DMS53 (cell line): ENCODE data around the gene CTSZ.

Source experiments
- DNase-seq: peaks from one replicate; lab custom pipeline; 2025; lab: John Stamatoyannopoulos, UW

The CTSZ gene

GRCh38 chr20:59031564-59032022 is 24.5 kb upstream of the CTSZ start:
- DNase-seq = peak; percentile 57

DNA sequence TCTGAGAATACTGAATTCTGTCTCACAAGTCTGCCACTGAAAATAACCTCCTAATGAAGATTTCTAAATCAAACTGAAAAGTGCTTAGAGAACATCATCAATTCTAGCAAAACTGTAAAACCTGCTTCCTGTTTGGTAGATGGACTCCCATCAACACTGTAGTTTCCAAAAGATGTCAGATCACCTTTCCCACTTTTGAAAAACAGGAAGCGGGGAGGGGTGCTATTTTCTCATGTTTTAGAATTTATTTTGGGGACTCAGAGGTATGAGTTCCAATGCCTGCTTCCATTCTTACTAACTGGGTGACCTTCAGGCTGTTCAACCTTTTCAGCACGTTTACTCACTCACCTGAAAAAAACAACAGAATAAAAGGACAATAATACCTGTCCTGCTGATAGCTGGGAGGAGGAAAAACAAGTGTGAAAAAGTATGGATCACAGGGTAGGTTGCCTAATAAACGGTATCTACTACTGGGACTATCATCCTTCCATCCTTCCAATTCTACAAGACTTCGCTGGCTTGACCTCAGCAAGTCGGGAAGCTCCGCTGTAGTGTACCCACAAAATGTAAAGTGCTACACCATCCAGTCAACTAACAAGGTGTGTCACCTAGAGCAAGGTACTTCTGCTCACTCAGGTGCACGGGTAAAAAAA is 24.0 kb upstream of the CTSZ start:
- DNase-seq = no peak

- no peak for DNase-seq
Measured at GRCh38 chr20:59028812-59029211, 21.8 kb upstream of the CTSZ start.

DNA sequence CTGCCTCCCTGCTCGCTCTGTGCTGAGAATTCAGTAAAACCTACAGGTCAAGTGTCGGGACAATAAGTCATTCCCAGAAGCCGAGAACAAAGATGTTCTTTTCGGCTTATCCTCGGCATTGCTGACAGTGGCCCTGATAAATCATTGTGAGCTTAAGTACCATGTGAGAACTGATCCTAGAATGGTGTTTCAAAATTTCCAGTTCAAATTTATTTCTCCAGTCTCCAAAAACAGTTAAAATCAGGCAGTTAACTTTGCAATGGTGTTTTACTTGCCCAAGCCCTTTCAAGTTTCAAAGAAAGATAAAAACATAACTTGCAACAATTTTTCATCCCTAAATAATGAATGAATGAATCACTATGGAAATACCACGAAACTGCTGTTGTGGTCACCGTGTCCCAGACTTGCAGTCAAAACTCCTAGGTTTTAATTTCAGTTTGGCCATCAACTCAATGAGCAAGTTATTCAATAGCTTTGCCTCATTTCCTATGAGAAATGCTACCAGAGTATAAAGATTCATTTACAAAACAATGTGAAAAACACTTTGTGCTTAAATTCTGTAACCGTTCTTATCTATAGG is 20.8 kb upstream of the CTSZ start:
- no peak for DNase-seq

GRCh38 chr20:59026904-59027740 is 20.1 kb upstream of the CTSZ start:
- DNase-seq = no peak

DNA sequence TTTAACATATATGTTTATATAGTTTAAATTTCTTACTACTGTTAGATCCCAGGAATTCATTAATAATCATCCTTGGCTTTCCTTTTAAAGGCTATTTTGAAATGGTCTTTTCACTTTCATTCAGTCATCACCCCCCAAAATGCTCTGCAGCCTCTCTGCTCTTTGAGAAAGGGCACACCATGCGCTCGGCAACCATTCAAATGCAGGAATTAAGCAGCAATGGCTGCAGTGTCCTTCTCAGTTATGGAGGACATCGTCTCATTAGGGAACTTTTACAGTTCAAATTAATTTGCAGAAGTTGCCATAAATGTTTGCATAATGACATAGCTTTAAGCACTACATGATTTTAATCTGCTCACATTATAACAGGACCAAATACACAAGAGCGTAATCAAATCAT is 18.5 kb upstream of the CTSZ start:
- DNase-seq = no peak

GRCh38 chr20:59025086-59025485 is 18.0 kb upstream of the CTSZ start:
- no peak for DNase-seq

GRCh38 chr20:59024111-59024530 is 17.1 kb upstream of the CTSZ start:
- DNase-seq = no peak

GRCh38 chr20:59023616-59024015 is 16.6 kb upstream of the CTSZ start:
- DNase-seq = no peak

DNA sequence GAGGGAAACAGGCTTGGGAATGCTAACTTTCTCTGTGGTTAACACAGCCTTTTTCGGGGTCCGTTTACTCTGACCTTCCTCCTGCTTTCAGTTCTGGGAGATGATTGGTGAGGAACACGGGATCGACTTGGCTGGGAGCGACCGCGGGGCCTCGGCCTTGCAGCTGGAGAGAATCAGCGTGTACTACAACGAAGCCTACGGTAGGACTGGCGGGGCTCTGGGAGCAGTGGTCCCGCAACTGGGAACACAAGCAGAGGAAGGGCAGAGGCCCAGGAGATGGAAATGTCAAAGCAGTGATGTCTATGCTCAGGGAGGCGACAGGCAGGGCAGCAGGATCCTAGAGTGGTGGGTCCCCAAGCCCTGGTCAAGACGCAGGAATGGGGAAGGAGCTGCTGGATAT is 15.7 kb upstream of the CTSZ start:
- no peak for DNase-seq

DNA sequence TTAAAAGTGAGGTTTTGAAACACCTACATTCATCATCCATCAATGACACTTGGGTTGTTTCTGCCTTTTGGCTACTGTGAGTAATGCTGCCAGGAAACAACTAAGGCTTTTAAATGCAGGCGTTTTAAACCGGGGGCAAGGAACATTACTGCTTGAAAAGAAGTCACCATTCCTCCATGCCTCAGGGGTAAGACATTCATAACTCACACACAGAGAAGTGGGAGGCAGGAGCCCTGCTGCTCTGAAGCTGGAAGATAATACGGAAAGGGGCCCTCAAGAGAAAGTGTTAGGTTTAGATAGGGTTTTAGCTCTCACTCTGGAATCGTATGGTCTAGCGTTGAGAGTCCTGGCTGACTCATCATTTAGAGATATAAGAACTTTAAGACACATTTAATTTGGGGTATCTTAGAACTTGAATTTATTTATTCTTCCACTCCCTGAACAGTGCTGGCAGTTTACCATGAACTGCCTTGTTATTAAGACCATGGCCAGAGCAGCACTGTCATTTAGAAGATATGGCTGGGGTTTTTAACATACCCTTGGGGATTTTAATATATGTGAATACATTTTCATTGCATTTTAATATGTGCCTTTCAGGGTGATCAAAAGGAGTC is 14.0 kb upstream of the CTSZ start:
- DNase-seq = no peak

- DNase-seq = no peak
Measured at GRCh38 chr20:59019217-59019616, 12.2 kb upstream of the CTSZ start, which contains the start of gene TUBB1. TUBB1 (plus strand) TSS chr20:59019429; CDS start chr20:59019523, 94 bp downstream.

DNA sequence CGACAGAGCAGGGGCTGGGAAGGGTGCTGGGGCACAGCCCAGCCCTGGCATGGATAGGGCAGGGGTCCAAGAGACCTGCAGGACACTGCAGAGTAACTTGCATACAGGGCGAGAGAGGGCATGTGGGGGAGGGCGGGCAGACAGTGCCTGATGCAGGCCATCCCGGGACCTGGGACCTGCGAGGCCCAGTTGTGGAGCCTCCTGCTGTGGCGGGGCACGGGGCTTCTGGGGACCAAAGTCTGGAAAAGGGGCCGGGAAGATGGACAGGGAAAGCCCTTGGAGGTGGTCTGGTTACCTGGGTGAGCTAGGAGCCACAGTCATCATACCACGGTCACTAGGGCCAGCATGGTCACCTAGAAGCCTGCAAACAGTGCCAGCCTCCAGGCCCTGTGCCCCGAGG is 11.8 kb upstream of the CTSZ start:
- DNase-seq = no peak

GRCh38 chr20:59017493-59018231 is 10.6 kb upstream of the CTSZ start:
- no peak for DNase-seq

DNA sequence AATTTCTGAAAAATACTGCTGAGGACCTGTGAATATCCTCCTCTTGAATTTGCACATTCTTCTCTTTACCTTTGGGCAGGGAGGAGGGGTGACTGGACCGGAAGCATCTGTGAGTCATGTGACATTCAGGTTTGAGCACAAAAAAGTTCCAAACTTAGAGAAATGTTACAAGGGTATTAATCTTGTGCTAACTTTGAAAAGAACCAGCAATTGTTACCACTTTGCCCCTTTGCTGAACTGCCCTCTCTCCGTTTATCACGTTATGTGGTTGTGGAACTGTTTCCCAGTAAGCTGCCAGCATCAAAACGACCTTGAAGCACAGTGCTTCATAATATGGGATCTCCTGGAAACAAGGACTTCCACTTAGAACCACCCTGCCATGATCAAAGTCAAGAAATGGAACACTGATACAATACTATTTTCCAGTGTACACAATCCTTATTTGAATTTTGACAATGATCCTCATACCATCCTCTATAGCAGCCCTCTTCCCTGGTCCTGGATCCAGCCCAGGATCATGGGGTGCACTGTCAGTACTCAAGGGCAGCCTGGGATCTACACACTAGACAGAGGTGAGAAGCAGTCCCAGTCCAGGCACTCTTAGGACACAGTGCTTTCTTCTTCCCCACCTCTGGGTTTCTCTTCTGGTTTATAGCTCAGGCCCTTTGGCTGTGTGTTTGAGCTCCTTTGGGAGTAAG is 9.9 kb upstream of the CTSZ start:
- no peak for DNase-seq

GRCh38 chr20:59015812-59016711 is 9.0 kb upstream of the CTSZ start:
- peak; percentile 53 for DNase-seq

DNA sequence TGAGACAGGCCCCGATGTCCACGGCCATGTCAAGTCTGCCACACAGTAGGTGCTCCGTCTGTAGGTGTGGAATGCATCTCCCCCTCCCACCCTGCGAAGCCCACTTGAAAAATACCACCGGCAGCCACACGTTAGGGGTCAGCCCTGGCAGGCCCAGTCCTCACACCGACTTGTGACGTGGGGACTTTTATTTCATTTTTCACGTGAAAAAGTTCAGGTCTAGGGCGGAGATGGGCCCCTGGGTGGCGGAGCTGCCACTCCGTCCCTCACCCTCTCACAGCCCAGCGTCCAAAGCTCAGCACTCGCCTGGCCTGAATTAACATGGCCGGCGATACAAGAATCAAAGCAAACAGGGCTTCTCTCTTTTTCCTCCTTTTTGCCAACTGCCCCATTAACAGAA is 8.4 kb upstream of the CTSZ start:
- no peak for DNase-seq

DNA sequence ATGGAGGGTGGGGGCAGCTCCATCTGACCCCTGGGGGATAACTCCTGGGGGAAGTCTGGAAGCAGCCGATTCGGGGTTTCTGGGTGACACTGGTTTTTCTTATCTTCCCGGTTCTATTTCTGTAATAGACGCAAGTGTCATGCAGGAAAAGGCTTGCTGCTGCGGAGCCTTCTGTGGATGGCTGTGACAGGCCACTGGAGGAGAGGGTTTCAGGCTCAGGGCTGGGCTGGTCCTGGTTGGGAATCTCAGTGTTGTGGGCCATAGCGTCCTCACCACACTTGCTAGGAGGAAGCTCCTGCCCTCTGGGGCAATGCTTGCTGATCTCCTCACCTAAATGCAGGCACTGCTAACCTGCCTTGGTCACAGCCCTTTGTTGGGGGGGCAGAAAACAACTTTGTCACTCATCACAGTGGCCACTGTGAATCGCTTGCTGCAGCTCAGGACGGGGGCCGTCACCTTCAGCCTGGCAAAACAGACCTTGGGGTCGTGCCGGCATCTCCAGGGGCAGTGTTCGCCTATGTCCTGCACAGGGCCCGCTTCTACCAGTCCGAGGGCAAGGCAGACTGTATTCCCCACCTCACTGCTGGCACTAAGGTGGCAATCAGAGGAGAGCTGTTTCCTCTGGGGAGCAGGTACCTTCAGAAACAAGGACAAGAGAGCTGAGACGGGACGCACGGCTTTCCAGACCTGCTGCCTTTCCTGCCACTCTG is 7.8 kb upstream of the CTSZ start:
- no peak for DNase-seq

DNA sequence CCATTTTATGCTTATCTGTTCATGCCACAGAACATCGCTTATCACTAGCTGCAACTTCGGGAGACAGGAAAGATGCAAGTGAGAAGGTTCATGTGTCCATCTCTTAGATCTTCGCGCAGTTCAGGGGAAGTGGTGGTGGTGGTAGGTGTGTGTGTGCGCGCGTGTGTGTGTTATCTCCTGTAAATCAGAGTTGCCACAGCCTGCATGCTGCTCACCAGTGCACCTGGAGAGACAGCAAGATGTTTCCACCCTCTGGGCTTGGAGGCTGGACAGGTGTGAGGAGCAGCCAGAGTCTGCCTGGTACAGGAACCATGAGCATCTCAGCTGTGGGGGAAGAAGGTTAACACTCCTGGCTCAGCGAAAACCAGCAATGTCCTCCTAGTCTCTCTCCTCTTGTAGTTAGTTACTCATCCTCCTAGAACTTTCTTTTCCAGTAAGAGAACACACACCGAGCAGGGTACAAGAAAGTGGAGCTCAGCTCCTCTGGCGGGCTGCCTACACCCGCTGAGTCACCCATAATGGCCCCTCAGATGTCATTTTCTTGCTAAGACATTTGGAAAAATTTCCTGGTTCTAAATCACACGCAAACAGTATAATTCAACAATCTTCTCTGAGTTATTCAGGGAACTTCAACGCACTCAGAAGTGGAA is 7.0 kb upstream of the CTSZ start:
- DNase-seq = no peak
